Parathyroid adenoma (tissue), 2 donors: ENCODE results near the gene GNPDA1.
A peak's percentile ranks its signal among the peaks of the same experiment; 100 is the strongest.

Experiments
- H2AFZ ChIP-seq: fragments of 300-600 bp; sonication (generic); one replicate; pipeline ENCODE4 v1.7.0; 2017; ENCODE audit warnings: antibody characterized with exemption, mild to moderate bottlenecking
- H3K27ac ChIP-seq: fragments of 300-600 bp; sonication (generic); one replicate; pipeline ENCODE4 v1.7.0; 2017
- H3K27me3 ChIP-seq: fragments of 300-600 bp; sonication (generic); one replicate; pipeline ENCODE4 v1.7.0; 2017; ENCODE audit warnings: low read length; ENCODE audit not compliant: control insufficient read depth, insufficient read depth
- H3K36me3 ChIP-seq: fragments of 300-600 bp; sonication (generic); one replicate; pipeline ENCODE4 v1.7.0; 2017; ENCODE audit warnings: low read length; ENCODE audit not compliant: control insufficient read depth, insufficient read depth
- H3K4me1 ChIP-seq: fragments of 300-600 bp; sonication (generic); one replicate; pipeline ENCODE4 v1.7.0; 2017; ENCODE audit warnings: control low read depth
- H3K4me2 ChIP-seq: fragments of 300-600 bp; sonication (generic); one replicate; pipeline ENCODE4 v1.7.0; 2017; ENCODE audit warnings: low read length
- H3K4me3 ChIP-seq: fragments of 300-600 bp; sonication (generic); one replicate; pipeline ENCODE4 v1.7.0; 2017; ENCODE audit warnings: low read depth, low read length
- H3K79me2 ChIP-seq: fragments of 300-600 bp; sonication (generic); one replicate; pipeline ENCODE4 v1.7.0; 2017; ENCODE audit warnings: control low read depth
- H3K9ac ChIP-seq: fragments of 300-600 bp; sonication (generic); one replicate; pipeline ENCODE4 v1.7.0; 2017; ENCODE audit warnings: mild to moderate bottlenecking
- H3K9me3 ChIP-seq: fragments of 300-600 bp; sonication (generic); one replicate; pipeline ENCODE4 v1.7.0; 2017; ENCODE audit warnings: low read length; ENCODE audit not compliant: control insufficient read depth
- TF ChIP-seq, protein P1 (sequence below): fragments of 300-600 bp; sonication (generic); IDR thresholded peaks from one replicate; pipeline ENCODE4 v1.7.0; 2017; ENCODE audit warnings: antibody characterized with exemption, mild to moderate bottlenecking
- donor health status: primary hyperparathyroidism.

GNPDA1 gene

DNA sequence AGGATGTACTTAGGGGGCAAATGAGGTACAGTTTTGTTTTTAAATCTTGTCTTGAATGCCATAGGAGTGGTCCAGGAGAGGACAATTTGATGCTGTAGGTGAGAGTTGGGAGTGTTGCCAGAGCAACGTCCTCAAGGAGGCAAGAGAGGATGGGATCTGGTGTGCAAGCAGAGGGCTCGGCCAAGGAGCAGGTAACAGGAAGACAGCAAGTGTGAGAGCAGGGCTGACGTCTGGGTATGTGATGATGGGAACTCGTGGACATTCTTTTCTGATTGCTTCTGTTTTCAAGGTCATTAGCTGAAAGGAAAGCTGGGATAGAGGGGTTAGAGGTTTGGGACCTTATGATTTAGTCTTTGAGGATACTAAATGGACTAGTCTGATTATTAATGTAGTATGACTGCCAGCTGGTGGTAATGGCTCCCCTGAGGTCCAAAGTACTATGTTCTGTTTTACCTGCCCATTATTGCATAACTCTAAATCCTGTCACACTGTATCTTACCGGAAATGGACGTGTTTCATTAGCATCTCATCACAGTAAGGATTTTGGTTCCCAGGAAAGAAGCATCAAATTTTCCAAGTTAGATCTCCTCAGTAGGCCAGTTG lies 15.4 kb downstream of the GNPDA1 start:
- Histone ChIP-seq H3K79me2 (peaks cover 5% of the 10 kb centered on the region), H3K4me3 (no peak overlapping the region), H3K27me3 (no peaks in the 10 kb centered on the region), H3K4me1 (no peaks in the 10 kb centered on the region), H3K27ac (no peak overlapping the region), H2AFZ (no peak overlapping the region), H3K4me2 (no peak overlapping the region), H3K9ac (no peak overlapping the region), H3K9me3 (no peaks in the 10 kb centered on the region), H3K36me3 (no peaks in the 10 kb centered on the region)
- TF ChIP-seq, protein P1, sequence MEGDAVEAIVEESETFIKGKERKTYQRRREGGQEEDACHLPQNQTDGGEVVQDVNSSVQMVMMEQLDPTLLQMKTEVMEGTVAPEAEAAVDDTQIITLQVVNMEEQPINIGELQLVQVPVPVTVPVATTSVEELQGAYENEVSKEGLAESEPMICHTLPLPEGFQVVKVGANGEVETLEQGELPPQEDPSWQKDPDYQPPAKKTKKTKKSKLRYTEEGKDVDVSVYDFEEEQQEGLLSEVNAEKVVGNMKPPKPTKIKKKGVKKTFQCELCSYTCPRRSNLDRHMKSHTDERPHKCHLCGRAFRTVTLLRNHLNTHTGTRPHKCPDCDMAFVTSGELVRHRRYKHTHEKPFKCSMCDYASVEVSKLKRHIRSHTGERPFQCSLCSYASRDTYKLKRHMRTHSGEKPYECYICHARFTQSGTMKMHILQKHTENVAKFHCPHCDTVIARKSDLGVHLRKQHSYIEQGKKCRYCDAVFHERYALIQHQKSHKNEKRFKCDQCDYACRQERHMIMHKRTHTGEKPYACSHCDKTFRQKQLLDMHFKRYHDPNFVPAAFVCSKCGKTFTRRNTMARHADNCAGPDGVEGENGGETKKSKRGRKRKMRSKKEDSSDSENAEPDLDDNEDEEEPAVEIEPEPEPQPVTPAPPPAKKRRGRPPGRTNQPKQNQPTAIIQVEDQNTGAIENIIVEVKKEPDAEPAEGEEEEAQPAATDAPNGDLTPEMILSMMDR = no peak

DNA sequence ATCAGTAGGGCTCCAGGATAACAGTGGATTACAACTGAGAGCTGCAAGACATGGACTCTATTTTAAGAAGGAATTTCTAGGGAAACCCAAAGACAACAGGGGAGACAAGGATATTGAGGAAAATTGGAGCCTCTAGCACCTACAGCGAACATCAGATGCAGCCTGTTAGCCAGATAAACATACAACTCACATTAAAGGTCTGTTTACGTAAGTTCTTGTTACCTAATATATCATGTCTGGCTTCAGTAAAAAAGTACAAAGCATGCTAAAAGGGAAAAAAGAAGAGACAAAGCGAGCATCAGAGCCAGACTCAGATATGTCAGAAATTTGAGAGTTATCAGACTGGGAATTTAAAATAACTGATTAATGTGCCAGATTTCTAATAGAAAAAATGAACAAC lies 17.2 kb downstream of the GNPDA1 start:
- no peak overlapping the region for H3K4me3 ChIP-seq
- H3K79me2 ChIP-seq = peaks cover 6% of the 10 kb centered on the region
- H2AFZ ChIP-seq = no peak overlapping the region
- H3K36me3 ChIP-seq = no peaks in the 10 kb centered on the region
- H3K9me3 ChIP-seq = no peaks in the 10 kb centered on the region
- H3K27ac ChIP-seq = no peak overlapping the region
- H3K27me3 ChIP-seq = no peaks in the 10 kb centered on the region
- H3K4me2 ChIP-seq = no peak overlapping the region
- no peak overlapping the region for H3K9ac ChIP-seq
- H3K4me1 ChIP-seq = no peaks in the 10 kb centered on the region
- TF ChIP-seq, protein P1 = no peak

- Histone ChIP-seq H3K27me3 (no peaks in the 10 kb centered on the region), H3K36me3 (no peaks in the 10 kb centered on the region)
These were observed 18.2 kb downstream of the GNPDA1 start for GRCh38 chr5:141994511-141995136.

DNA sequence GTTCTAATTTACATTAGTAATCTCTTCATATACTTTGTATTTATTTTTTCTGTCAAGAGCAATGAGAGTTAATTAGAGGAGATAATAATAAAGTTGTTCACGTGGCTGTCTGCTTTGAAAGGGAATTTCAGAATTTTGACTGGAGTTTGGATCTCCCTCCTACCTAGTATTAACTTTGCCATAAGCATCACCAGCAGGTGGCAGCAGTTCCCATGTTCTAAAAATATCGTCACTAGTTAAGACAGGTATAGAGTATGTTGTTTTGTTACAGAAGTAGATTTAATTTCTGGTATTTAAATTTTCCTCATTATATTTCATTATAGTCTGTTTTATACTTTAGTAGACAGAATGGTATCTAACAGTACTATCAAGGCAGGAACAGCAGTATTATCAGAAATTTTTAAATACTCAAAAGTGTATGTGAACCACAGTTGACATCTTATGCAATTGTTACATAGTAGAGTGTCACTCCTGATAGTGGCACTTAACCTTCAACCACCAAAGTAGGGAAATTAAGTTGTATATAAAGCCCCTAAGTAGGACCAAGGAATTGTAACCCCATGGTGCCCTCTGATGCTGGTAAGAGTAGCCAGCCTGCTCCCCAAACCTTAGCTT lies 20.4 kb downstream of the GNPDA1 start:
- Histone ChIP-seq H3K4me1 (no peaks in the 10 kb centered on the region), H3K27me3 (no peaks in the 10 kb centered on the region), H2AFZ (no peak overlapping the region), H3K4me2 (no peak overlapping the region), H3K79me2 (peaks cover 6% of the 10 kb centered on the region), H3K36me3 (no peaks in the 10 kb centered on the region), H3K4me3 (no peak overlapping the region), H3K27ac (no peak overlapping the region), H3K9ac (no peak overlapping the region), H3K9me3 (no peaks in the 10 kb centered on the region)
- TF ChIP-seq, protein P1 = peak; percentile 89

More at GRCh38 chr5:141994511-141995136, 18.2 kb downstream of the GNPDA1 start:
- no peak overlapping the region for H3K4me2 ChIP-seq
- TF ChIP-seq, protein P1 = no peak
- no peak overlapping the region for H2AFZ ChIP-seq
- no peak overlapping the region for H3K4me3 ChIP-seq
- no peak overlapping the region for H3K9ac ChIP-seq
- peaks cover 6% of the 10 kb centered on the region for H3K79me2 ChIP-seq
- no peaks in the 10 kb centered on the region for H3K4me1 ChIP-seq
- no peak overlapping the region for H3K27ac ChIP-seq
- no peaks in the 10 kb centered on the region for H3K9me3 ChIP-seq
